Measurements from ENCODE around the gene ARMC10.
"Not testable (repeated sequence)": the region's sequence is repeated elsewhere in the genome, so short reads cannot be mapped to it uniquely, and the experiment has no call there.

Gene ARMC10

DNA sequence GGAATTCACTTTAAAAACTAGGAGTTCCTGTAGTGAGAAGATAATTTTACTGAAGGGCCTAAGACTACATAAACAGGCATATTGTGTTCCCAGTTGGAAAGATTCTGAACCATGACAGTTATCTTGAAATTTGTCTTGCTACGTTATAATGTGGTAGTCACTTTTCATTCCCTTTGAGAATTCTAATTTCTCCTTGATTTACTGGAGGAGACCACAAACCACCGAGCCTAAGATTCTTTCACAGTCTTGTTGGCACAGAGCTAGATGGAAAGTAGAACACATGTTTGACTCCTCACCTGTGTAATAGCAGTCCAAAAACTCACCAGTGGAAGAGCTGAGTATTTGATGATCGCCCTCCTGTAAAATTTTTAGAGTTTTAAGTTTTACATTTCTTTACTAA lies 4.9 kb downstream of the ARMC10 start:
- in situ Hi-C loops (cut with HindIII; ENCODE audit: low sequenced_read_pairs), result no loop called here
- peak; percentile 9 for DNase-seq (ENCODE audit: low read depth)
- H3K4me3 ChIP-seq (ENCODE audit: low read depth, low read length), result no peak overlapping the region
- TF ChIP-seq, protein P1, sequence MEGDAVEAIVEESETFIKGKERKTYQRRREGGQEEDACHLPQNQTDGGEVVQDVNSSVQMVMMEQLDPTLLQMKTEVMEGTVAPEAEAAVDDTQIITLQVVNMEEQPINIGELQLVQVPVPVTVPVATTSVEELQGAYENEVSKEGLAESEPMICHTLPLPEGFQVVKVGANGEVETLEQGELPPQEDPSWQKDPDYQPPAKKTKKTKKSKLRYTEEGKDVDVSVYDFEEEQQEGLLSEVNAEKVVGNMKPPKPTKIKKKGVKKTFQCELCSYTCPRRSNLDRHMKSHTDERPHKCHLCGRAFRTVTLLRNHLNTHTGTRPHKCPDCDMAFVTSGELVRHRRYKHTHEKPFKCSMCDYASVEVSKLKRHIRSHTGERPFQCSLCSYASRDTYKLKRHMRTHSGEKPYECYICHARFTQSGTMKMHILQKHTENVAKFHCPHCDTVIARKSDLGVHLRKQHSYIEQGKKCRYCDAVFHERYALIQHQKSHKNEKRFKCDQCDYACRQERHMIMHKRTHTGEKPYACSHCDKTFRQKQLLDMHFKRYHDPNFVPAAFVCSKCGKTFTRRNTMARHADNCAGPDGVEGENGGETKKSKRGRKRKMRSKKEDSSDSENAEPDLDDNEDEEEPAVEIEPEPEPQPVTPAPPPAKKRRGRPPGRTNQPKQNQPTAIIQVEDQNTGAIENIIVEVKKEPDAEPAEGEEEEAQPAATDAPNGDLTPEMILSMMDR (IDR thresholded peaks at IDR 0.05; ENCODE audit: low read depth, low read length, missing control alignments), result no peak

DNA sequence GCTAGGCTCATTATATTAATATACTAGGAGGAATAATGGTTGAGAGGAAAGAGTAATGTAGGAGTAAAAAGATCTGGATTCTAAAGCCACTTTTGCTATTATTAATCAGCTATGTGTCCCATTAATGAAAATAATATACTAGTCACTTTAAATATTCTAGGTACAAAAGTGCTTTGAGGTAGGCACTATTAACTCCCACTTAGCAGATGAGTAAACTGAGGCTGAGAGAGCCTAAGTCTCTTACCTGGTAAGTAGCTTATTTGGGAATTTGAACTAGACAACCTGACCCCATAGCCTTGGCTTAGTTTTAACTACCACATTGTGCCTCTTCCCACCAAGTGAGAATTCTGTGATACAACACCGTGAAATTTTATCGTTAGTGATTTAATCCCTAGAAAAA lies 6.0 kb downstream of the ARMC10 start:
- TF ChIP-seq, protein P1 (IDR thresholded peaks at IDR 0.05; ENCODE audit: low read depth, low read length, missing control alignments), result no peak
- in situ Hi-C loops (cut with HindIII; ENCODE audit: low sequenced_read_pairs), result no loop called here

DNA sequence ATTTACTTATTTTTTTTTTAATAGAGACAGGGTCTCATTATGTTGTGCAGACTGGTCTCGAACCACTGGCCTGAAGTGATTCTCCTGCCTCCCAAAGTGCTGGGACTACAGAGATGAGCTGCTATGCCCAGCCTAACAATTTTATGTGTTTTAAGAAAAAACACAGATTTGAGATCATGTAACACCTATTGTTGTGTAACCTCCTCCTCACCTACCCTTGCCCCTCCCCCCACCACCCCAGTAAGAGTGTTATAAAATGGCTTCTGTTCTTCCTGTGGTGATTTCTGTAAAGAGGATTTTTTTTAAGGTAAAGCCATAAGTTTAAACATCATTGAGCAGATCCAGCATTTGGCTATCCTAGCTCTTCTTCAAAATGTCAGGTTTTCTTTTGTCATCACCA lies 7.6 kb downstream of the ARMC10 start:
- no peak for DNase-seq (ENCODE audit: low read depth)
- TF ChIP-seq, protein P1 (IDR thresholded peaks at IDR 0.05; ENCODE audit: low read depth, low read length, missing control alignments), result no peak
- in situ Hi-C loops (cut with HindIII; ENCODE audit: low sequenced_read_pairs), result no loop called here
- no peak overlapping the region for H3K4me3 ChIP-seq (ENCODE audit: low read depth, low read length)

More for the DNA sequence above, 6.0 kb downstream of the ARMC10 start:
- DNase-seq (ENCODE audit: low read depth), result no peak
- H3K4me3 ChIP-seq (ENCODE audit: low read depth, low read length), result no peak overlapping the region

DNA sequence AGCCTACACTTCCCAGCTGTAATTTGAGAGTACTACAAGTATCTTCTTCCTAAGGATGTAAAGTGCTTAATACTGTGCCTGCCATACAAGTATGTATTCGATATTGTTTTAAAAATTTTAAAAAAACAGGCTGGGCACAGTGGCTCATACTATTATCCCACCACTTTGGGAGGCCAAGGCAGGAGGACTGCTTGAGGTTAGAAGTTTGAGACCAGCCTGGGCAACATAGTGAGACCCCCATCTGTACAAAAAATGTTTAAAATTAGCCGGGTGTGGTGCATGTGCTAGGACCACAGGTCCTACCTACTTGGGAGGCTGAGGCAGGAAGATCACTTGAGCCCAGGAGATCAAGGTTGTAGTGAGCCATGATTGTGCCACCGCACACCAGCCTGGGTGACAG lies 8.3 kb downstream of the ARMC10 start:
- in situ Hi-C loops (cut with HindIII; ENCODE audit: low sequenced_read_pairs), result no loop called here
- TF ChIP-seq, protein P1 (IDR thresholded peaks at IDR 0.05; ENCODE audit: low read depth, low read length, missing control alignments), result no peak
- no peak overlapping the region for H3K4me3 ChIP-seq (ENCODE audit: low read depth, low read length)
- DNase-seq (ENCODE audit: low read depth), result no peak

DNA sequence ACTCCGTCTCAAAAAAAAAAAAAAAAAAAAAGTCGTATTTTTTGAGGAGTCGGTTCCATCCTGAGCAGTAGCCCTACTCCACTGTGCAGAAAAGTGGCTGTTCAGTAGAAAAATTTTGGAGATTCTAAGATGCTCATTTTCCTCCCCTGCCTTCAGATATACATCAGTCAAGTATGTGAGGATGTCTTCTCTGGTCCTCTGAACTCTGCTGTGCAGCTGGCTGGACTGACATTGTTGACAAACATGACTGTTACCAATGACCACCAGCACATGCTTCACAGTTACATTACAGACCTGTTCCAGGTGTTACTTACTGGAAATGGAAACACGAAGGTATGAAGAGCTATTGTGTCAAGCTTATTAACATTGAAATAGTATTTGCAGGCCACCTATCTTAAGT lies 17.4 kb downstream of the ARMC10 start:
- H3K4me3 ChIP-seq (ENCODE audit: low read depth, low read length); DNase-seq (ENCODE audit: low read depth); in situ Hi-C loops (cut with HindIII; ENCODE audit: low sequenced_read_pairs): not testable (repeated sequence)

DNA sequence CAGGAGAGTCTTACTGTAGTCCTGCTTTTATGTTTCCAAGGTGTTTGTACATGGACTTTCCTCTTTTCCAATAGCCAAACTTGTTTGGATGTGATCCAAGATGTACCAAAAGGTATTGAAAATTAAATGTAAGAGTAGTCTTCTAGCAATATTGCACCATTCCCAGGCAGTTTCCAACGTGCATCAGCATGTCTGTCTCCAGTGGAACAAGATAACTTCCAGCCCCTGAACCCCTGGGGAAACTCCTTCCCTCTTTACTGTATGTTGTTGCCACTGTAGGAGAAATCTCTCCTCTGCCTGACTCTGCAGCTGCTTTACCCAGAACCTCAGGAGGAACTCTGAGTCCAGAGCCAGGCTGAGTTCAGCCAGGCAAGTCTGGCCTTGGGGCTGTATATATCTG lies 18.5 kb downstream of the ARMC10 start:
- in situ Hi-C loops (cut with HindIII; ENCODE audit: low sequenced_read_pairs), result no loop called here
- no peak overlapping the region for H3K4me3 ChIP-seq (ENCODE audit: low read depth, low read length)
- DNase-seq (ENCODE audit: low read depth), result no peak
- TF ChIP-seq, protein P1 (IDR thresholded peaks at IDR 0.05; ENCODE audit: low read depth, low read length, missing control alignments), result no peak

DNA sequence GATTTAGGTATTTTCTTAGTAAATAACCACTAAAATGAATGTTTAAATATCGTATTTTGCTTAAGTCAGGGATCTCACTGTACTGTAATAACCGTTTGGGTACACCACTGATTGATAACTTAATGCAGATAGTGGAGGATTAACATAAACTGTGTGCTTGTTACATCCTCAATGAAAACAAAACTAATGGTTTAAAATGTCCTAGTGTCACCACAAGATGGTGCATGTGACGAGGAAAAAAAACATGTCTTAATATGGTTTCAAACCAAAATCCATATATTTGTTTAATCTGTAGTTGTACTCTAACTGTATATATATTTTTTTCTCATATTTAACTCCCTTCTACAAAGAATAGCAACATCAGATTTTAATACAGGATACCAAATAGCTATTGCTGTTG lies 19.2 kb downstream of the ARMC10 start:
- in situ Hi-C loops (cut with HindIII; ENCODE audit: low sequenced_read_pairs), result no loop called here
- DNase-seq (ENCODE audit: low read depth), result no peak
- TF ChIP-seq, protein P1 (IDR thresholded peaks at IDR 0.05; ENCODE audit: low read depth, low read length, missing control alignments), result no peak
- no peak overlapping the region for H3K4me3 ChIP-seq (ENCODE audit: low read depth, low read length)

DNA sequence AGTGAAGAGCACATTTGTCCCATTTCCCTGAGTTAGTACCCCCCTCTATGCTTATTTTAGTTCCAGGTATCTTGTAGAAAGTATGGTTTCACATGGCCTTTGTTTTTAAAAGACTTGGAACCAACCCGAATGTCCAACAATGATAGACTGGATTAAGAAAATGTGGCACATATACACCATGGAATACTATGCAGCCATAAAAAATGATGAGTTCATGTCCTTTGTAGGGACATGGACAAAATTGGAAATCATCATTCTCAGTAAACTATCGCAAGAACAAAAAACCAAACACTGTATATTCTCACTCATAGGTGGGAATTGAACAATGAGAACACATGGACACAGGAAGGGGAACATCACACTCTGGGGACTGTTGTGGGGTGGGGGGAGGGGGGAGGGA lies 20.6 kb downstream of the ARMC10 start:
- H3K4me3 ChIP-seq (ENCODE audit: low read depth, low read length); in situ Hi-C loops (cut with HindIII; ENCODE audit: low sequenced_read_pairs); DNase-seq (ENCODE audit: low read depth): not testable (repeated sequence)
